ENCODE measurements around the gene STK32B. TPM values are rescaled to one million over a fixed set of nuclear protein-coding genes. Genes with fewer than 3 reads are reported as not detected.

The STK32B gene
- total and polyA plus RNA-seq, 8 donors: 0.90 to 5.1 (median 3.3) TPM

- no peak for ATAC-seq
- Histone ChIP-seq H3K4me1 (peaks cover 15 to 35% of the 10 kb centered on the region in 2 donors), H3K9me3 (no peaks in the 10 kb centered on the region), H3K27ac (peak overlapping the region in 1 of 2 donors; percentile 49), H3K27me3 (no peaks in the 10 kb centered on the region), H3K36me3 (no peaks in the 10 kb centered on the region), H3K4me3 (no peak overlapping the region)
- DNase-seq: no peak
- no peak for TF ChIP-seq CTCF (IDR thresholded peaks at IDR 0.05)
- intact Hi-C loops (cut with DNase I): no loop called here
Measured at GRCh38 chr4:5034206-5034605, 17.1 kb upstream of the STK32B start.

- Histone ChIP-seq H3K9me3 (no peaks in the 10 kb centered on the region), H3K27me3 (no peaks in the 10 kb centered on the region), H3K4me3 (no peak overlapping the region), H3K4me1 (peaks cover 15 to 35% of the 10 kb centered on the region in 2 donors), H3K36me3 (no peaks in the 10 kb centered on the region), H3K27ac (no peak overlapping the region)
- ATAC-seq: no peak
- DNase-seq: no peak
- TF ChIP-seq CTCF (IDR thresholded peaks at IDR 0.05): no peak
- intact Hi-C loops (cut with DNase I): no loop called here
Measured at GRCh38 chr4:5036239-5036638, 15.0 kb upstream of the STK32B start.

DNA sequence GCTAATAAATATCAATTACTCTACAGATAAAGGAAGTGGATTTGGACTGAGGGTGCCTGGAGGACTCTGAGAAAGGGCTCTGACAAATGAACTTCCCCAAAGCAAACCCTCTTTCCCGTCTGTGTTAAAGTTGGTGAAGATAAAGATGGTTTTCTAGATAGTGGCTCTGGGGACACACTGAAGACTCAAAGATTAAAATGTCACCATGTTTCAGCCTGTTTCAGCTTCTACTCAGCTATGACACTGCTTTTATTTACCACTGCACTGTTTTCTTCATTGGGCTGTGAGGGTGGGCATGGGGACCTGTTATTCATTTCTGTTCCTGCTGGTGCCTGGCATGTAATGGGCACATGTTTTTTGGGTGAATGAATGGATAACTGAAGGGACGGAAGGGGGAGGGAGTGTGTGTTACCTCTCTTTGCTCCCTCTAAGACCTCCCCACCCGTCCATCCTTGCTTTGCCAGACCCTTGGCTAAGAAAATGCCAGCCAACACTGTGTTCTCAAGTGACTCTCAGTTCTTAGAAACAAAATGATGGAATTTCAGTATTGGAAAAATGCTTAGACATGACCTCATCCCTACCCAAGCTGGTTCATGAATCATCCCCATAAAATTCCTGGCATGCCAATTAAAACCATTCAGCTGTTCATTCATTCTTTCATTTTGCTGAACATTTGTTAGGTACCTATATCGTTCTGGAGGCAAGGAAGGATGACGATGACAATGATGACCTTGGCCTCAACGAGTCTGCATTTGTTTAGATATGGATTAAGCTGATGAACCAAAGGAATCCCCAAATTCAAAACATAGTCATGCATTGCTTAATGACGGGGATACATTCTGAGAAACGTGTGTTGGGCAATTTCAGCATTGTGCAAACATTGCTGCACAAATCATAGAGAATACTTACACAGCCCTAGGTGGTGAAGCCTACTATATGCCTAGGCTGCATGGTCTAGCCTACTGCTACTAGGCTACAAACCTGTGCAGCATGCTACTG, 13.4 kb upstream of the STK32B start:
- intact Hi-C loops (cut with DNase I): no loop called here
- DNase-seq (peak in 1 of 4 donors; percentile 65), ATAC-seq (peak; percentile 76)
- Histone ChIP-seq H3K27ac (peak overlapping the region in 1 of 2 donors; percentile 33), H3K9me3 (no peaks in the 10 kb centered on the region), H3K4me1 (peaks cover 14 to 36% of the 10 kb centered on the region in 2 donors), H3K27me3 (no peaks in the 10 kb centered on the region), H3K4me3 (no peak overlapping the region), H3K36me3 (no peaks in the 10 kb centered on the region)
- TF ChIP-seq CTCF (IDR thresholded peaks at IDR 0.05): no peak

GRCh38 chr4:5039800-5040199, 11.5 kb upstream of the STK32B start:
- ATAC-seq (no peak), DNase-seq (no peak)
- Histone ChIP-seq H3K27me3 (peaks cover 0 to 7% of the 10 kb centered on the region in 2 donors), H3K36me3 (no peaks in the 10 kb centered on the region), H3K4me1 (peaks cover 5 to 32% of the 10 kb centered on the region in 2 donors), H3K4me3 (no peak overlapping the region), H3K9me3 (no peaks in the 10 kb centered on the region), H3K27ac (no peak overlapping the region)
- no peak for TF ChIP-seq CTCF (IDR thresholded peaks at IDR 0.05)
- intact Hi-C loops (cut with DNase I): no loop called here

- no peak for ATAC-seq
- intact Hi-C loops (cut with DNase I): no loop called here
- Histone ChIP-seq H3K4me1 (peaks cover 5 to 40% of the 10 kb centered on the region in 2 donors), H3K4me3 (no peak overlapping the region), H3K27me3 (peaks cover 0 to 7% of the 10 kb centered on the region in 2 donors), H3K9me3 (no peaks in the 10 kb centered on the region), H3K36me3 (no peaks in the 10 kb centered on the region), H3K27ac (no peak overlapping the region)
- peak in 2 of 4 donors; percentile 59 to 76 for DNase-seq
- no peak for TF ChIP-seq CTCF (IDR thresholded peaks at IDR 0.05)
Measured at GRCh38 chr4:5040856-5041620, 10.2 kb upstream of the STK32B start.

All from left lung (tissue), 10 donors.